Lung microvascular endothelial cell (primary cell): ENCODE measurements around the gene MPZL2. TPM values are rescaled to one million over a fixed set of nuclear protein-coding genes. Genes with fewer than 3 reads are reported as not detected.

ENCODE experiments used
- total RNA-seq: library from RNA; depleted of rRNA; stranded (reverse); fragments of >200 nt; gene quantifications from 2 replicates; pipeline ENCODE4 v1.2.1, GENCODE V29; 2014

Gene MPZL2
- total RNA-seq, 1 donor from 2014 or later: 4.4 TPM

Other genes starting within 250 kb of the MPZL2 start
- not detected in 2 replicates for gene TMPRSS4, start 187.2 kb downstream of the MPZL2 start, total RNA-seq
- gene SMIM35, start 177.3 kb downstream of the MPZL2 start, total RNA-seq: not detected in 2 replicates
- under 0.01 TPM in 1 of 2 replicates, not detected in the other for gene SCN4B, start 111.5 kb downstream of the MPZL2 start, total RNA-seq
- not detected in 2 replicates for gene SCN2B, start 87.7 kb downstream of the MPZL2 start, total RNA-seq
- gene JAML, start 39.3 kb downstream of the MPZL2 start, total RNA-seq: under 0.01 TPM in 1 of 2 replicates, not detected in the other
- gene MPZL3, start 11.9 kb downstream of the MPZL2 start, total RNA-seq: 1.4 and 5.2 TPM in 2 replicates
- not detected in 2 replicates for gene CD3E, start 40.4 kb upstream of the MPZL2 start, total RNA-seq
- not detected in 2 replicates for gene CD3D, start 78.4 kb upstream of the MPZL2 start, total RNA-seq
- gene CD3G, start 80.0 kb upstream of the MPZL2 start, total RNA-seq: not detected in 2 replicates
- 19.2 and 20.0 TPM in 2 replicates for gene UBE4A, start 95.3 kb upstream of the MPZL2 start, total RNA-seq
- gene ATP5MG, start 137.3 kb upstream of the MPZL2 start, total RNA-seq: 82.8 and 95.6 TPM in 2 replicates
- 12.4 and 14.5 TPM in 2 replicates for gene KMT2A, start 172.2 kb upstream of the MPZL2 start, total RNA-seq